Mesendoderm (in vitro differentiated cells): ENCODE data around the gene RNF207.

Source experiments
- DNase-seq: peaks from one replicate; pipeline ENCODE4 v3.0.0; 2013
- H2AK5ac ChIP-seq: 2 replicates; pipeline ENCODE4 v1.6.1; 2013; ENCODE audit warnings: low read length, inconsistent platforms
- H2BK120ac ChIP-seq: 2 replicates; pipeline ENCODE4 v1.6.1; 2013; ENCODE audit warnings: low read depth, mild to moderate bottlenecking, low read length, moderate library complexity, mixed read lengths
- H2BK15ac ChIP-seq: replicated peaks from 2 replicates; pipeline ENCODE4 v1.6.1; 2013; ENCODE audit warnings: low read depth, mild to moderate bottlenecking, moderate library complexity
- H2BK5ac ChIP-seq: 2 replicates; pipeline ENCODE4 v1.6.1; 2013; ENCODE audit warnings: low read length, inconsistent platforms
- H3K18ac ChIP-seq: 2 replicates; pipeline ENCODE4 v1.6.1; 2013; ENCODE audit warnings: mild to moderate bottlenecking, low read length, mixed read lengths
- H3K23ac ChIP-seq: one replicate; pipeline ENCODE4 v1.6.1; 2013; ENCODE audit warnings: low read length
- H3K27ac ChIP-seq: 2 replicates; pipeline ENCODE4 v1.5.1; 2013; ENCODE audit warnings: low read depth, mild to moderate bottlenecking, inconsistent platforms, low read length, moderate library complexity
- H3K27me3 ChIP-seq: 2 replicates; pipeline ENCODE4 v1.6.1; 2013; ENCODE audit warnings: low read length, control low read depth, mild to moderate bottlenecking, inconsistent platforms; ENCODE audit not compliant: insufficient read depth, poor library complexity
- H3K36me3 ChIP-seq: 2 replicates; pipeline ENCODE4 v1.6.1; 2013; ENCODE audit warnings: low read length, inconsistent platforms; ENCODE audit not compliant: control insufficient read depth, insufficient read depth
- H3K4ac ChIP-seq: one replicate; pipeline ENCODE4 v1.6.1; 2013; ENCODE audit warnings: low read depth, mild to moderate bottlenecking, low read length, moderate library complexity
- H3K4me1 ChIP-seq: 2 replicates; pipeline ENCODE4 v1.6.1; 2013; ENCODE audit warnings: low read depth, low read length, inconsistent platforms; ENCODE audit not compliant: control insufficient read depth
- H3K4me2 ChIP-seq: 2 replicates; pipeline ENCODE4 v1.6.1; 2013; ENCODE audit warnings: low read length
- H3K4me3 ChIP-seq: 2 replicates; pipeline ENCODE4 v1.5.1; 2013; ENCODE audit warnings: mild to moderate bottlenecking, low read length
- H3K56ac ChIP-seq: one replicate; pipeline ENCODE4 v1.6.1; 2013; ENCODE audit warnings: low read length
- H3K79me1 ChIP-seq: 2 replicates; pipeline ENCODE4 v1.6.1; 2013; ENCODE audit warnings: low read length, inconsistent platforms
- H3K79me2 ChIP-seq: 2 replicates; pipeline ENCODE4 v1.6.1; 2013; ENCODE audit warnings: mild to moderate bottlenecking, low read length; ENCODE audit not compliant: control insufficient read depth, insufficient read depth
- H3K9ac ChIP-seq: 2 replicates; pipeline ENCODE4 v1.6.1; 2013; ENCODE audit warnings: low read length, inconsistent platforms
- H4K5ac ChIP-seq: one replicate; pipeline ENCODE4 v1.6.1; 2013; ENCODE audit warnings: low read length
- H4K8ac ChIP-seq: one replicate; pipeline ENCODE4 v1.6.1; 2013; ENCODE audit warnings: low read depth, mild to moderate bottlenecking, control low read depth, low read length, moderate library complexity
- WGBS: extraction: QIAGEN DNeasy Blood & Tissue Kit; methylation state at CpG from one replicate; pipeline ENCODE4 v1.1.7; 2013; ENCODE audit warnings: low lambda C conversion rate, missing lambda C conversion rate; ENCODE audit not compliant: insufficient coverage; ENCODE audit errors: extremely low coverage; 5-methylcytosine and 5-hydroxymethylcytosine counted together

RNF207 gene

DNA sequence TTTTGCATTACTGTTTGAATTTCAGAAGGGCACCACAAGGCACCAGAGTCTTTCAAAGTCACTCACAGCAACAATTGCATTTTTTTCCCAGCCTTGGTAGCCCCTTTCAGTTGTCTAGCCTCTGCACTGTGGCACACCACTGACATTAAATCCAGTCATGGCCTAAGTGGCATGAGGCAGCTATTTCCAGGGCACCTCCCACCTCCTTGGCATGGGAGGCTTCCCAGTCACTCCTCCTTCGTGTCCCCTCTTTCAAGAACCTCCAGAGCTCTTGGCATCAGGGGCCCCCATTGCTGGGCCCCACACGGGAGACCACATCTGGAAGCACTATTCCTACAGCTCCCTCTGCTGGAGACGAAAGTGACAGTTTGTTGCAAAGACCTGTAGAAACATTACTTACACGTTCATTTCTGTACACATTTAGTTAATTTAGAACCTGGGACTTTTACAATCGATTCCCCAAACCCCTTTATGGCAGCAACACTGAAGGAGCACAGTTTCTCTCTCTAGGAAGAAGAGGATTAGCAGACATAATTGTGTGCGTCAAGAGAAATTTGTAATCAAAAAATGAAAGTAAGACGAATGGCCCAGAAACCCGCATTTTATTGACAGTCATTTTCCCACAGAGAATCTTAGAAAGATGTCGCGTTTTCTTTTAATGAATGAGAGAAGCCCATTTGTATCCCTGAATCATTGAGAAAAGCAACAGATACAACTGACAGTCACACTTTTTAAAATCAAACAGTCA, 20.1 kb upstream of the RNF207 start:
- peak; percentile 68 for DNase-seq
- no peak overlapping the region for H4K8ac ChIP-seq
- H2BK5ac ChIP-seq = no peak overlapping the region
- H3K79me2 ChIP-seq = peaks cover 24% of the 10 kb centered on the region
- no peak overlapping the region for H2BK120ac ChIP-seq
- no peak overlapping the region for H3K4me3 ChIP-seq
- no peak overlapping the region for H3K56ac ChIP-seq
- WGBS = no CpG with 5 or more reads among the region's 10 CpGs
- H3K23ac ChIP-seq = no peak overlapping the region
- H3K4ac ChIP-seq = no peak overlapping the region
- peak overlapping the region; percentile 17 for H3K9ac ChIP-seq
- peaks cover 2% of the 10 kb centered on the region for H3K4me1 ChIP-seq
- peaks cover 4% of the 10 kb centered on the region for H3K36me3 ChIP-seq
- H3K27ac ChIP-seq = no peak overlapping the region
- peaks cover 4% of the 10 kb centered on the region for H3K79me1 ChIP-seq
- H2BK15ac ChIP-seq = no peak overlapping the region
- no peak overlapping the region for H3K4me2 ChIP-seq
- H3K27me3 ChIP-seq = peaks cover 4% of the 10 kb centered on the region
- no peak overlapping the region for H2AK5ac ChIP-seq
- H4K5ac ChIP-seq = no peak overlapping the region
- no peak overlapping the region for H3K18ac ChIP-seq

DNA sequence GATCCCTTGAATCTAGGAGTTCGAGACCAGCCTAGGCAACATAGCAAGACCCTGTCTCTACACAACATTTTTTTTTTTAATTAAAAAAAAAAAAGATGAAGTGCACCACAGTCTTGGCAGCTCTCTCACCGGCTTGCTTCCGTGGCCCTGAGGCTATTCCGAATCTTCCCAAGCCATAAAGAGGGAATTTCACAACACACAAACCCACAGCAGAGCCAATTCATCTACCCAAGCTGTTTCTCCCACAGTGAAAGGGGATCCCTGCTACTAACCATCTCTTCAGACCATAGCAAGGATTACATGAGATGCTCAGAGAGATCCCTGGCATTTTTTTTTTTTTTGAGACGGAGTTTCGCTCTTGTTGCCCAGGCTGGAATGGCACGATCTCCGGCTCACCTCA, 17.5 kb upstream of the RNF207 start:
- H2AK5ac ChIP-seq = no peak overlapping the region
- no peak overlapping the region for H2BK120ac ChIP-seq
- peaks cover 4% of the 10 kb centered on the region for H3K79me1 ChIP-seq
- no peak for DNase-seq
- H3K79me2 ChIP-seq = peaks cover 33% of the 10 kb centered on the region
- H3K23ac ChIP-seq = no peak overlapping the region
- H3K27ac ChIP-seq = no peak overlapping the region
- H3K9ac ChIP-seq = no peak overlapping the region
- H2BK5ac ChIP-seq = no peak overlapping the region
- no peak overlapping the region for H3K4ac ChIP-seq
- H3K36me3 ChIP-seq = peaks cover 7% of the 10 kb centered on the region
- no peak overlapping the region for H3K4me3 ChIP-seq
- H3K4me1 ChIP-seq = peaks cover 2% of the 10 kb centered on the region
- WGBS = no CpG with 5 or more reads among the region's 8 CpGs
- no peak overlapping the region for H3K18ac ChIP-seq
- no peak overlapping the region for H3K56ac ChIP-seq
- no peak overlapping the region for H4K5ac ChIP-seq
- no peak overlapping the region for H2BK15ac ChIP-seq
- no peaks in the 10 kb centered on the region for H3K27me3 ChIP-seq
- no peak overlapping the region for H4K8ac ChIP-seq
- H3K4me2 ChIP-seq = no peak overlapping the region

DNA sequence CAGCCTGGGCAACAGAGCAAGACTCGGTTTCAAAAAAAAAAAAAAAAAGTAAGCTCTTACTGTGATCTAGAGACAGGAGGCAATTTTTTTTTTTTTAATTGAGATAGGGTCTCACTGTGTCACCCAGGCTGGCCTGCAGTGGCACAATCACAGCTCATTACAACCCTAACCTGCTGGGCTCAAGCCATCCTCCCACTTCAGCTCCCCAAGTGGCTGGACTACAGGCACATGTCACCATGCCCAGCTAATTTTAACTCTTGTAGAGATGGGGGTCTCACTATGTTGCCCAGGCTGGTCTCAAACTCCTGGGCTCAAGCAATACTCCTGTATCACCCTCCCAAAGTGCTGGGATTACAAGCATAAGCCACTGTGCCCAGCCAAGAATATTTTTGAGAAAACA, 14.0 kb upstream of the RNF207 start:
- no CpG with 5 or more reads among the region's 1 CpG for WGBS
- no peak overlapping the region for H3K4ac ChIP-seq

DNA sequence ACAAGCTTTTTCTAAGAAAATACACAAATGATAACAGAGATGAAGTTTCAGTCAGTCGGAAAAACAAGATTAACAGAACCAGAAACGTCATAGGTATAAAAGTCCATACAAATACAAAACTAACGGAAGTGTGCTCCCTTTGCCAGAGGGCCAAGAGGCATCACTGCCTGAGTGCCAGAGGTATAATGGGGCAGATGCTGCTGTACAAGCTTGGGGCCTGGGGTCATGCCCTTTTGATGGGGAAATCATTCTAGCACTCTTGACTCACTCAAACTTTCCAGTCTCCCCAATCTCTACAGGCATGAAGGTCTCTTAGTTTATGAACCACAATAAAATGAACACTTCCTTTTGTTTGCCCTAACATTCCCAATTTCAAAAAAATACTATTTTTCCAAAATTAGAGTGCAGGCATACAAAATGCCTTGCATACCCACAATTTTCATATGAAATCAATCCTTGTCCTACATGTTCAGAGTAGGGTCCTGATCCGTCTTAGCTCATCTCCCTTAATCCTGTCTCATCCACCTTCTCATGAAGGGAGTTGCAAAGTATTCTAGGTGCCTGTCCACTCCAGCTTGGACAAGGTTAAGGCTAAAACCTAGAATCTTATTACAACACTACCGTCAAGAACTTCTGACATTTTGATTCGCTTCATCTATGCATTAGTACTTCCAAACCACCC, 8.0 kb upstream of the RNF207 start:
- H3K4me1 ChIP-seq = peaks cover 8% of the 10 kb centered on the region
- no peak overlapping the region for H3K18ac ChIP-seq
- H3K4ac ChIP-seq = no peak overlapping the region
- H3K27ac ChIP-seq = no peak overlapping the region
- H3K27me3 ChIP-seq = no peaks in the 10 kb centered on the region
- peak overlapping the region; percentile 96 for H3K4me2 ChIP-seq
- H3K4me3 ChIP-seq = peak overlapping the region; percentile 95
- DNase-seq = no peak
- no peak overlapping the region for H3K23ac ChIP-seq
- H3K79me1 ChIP-seq = peaks cover 9% of the 10 kb centered on the region
- H3K9ac ChIP-seq = peak overlapping the region; percentile 94
- H2BK15ac ChIP-seq = no peak overlapping the region
- no CpG with 5 or more reads among the region's 6 CpGs for WGBS
- peak overlapping the region; percentile 87 for H3K56ac ChIP-seq
- H4K5ac ChIP-seq = no peak overlapping the region
- no peak overlapping the region for H2AK5ac ChIP-seq
- peaks cover 49% of the 10 kb centered on the region for H3K79me2 ChIP-seq
- H2BK120ac ChIP-seq = no peak overlapping the region
- no peak overlapping the region for H4K8ac ChIP-seq
- H2BK5ac ChIP-seq = no peak overlapping the region
- H3K36me3 ChIP-seq = peaks cover 8% of the 10 kb centered on the region

More for the DNA sequence above, 14.0 kb upstream of the RNF207 start:
- H3K18ac ChIP-seq = no peak overlapping the region
- no peak overlapping the region for H3K27ac ChIP-seq
- no peak overlapping the region for H2AK5ac ChIP-seq
- no peaks in the 10 kb centered on the region for H3K27me3 ChIP-seq
- H3K4me3 ChIP-seq = no peak overlapping the region
- peaks cover 7% of the 10 kb centered on the region for H3K79me1 ChIP-seq
- no peak overlapping the region for H3K56ac ChIP-seq
- no peak overlapping the region for H4K8ac ChIP-seq
- peaks cover 12% of the 10 kb centered on the region for H3K36me3 ChIP-seq
- no peak overlapping the region for H3K4me2 ChIP-seq
- no peak for DNase-seq
- no peaks in the 10 kb centered on the region for H3K4me1 ChIP-seq
- H2BK120ac ChIP-seq = no peak overlapping the region
- H3K79me2 ChIP-seq = peaks cover 57% of the 10 kb centered on the region
- no peak overlapping the region for H2BK15ac ChIP-seq
- no peak overlapping the region for H2BK5ac ChIP-seq
- H3K9ac ChIP-seq = no peak overlapping the region
- H4K5ac ChIP-seq = no peak overlapping the region
- H3K23ac ChIP-seq = no peak overlapping the region

DNA sequence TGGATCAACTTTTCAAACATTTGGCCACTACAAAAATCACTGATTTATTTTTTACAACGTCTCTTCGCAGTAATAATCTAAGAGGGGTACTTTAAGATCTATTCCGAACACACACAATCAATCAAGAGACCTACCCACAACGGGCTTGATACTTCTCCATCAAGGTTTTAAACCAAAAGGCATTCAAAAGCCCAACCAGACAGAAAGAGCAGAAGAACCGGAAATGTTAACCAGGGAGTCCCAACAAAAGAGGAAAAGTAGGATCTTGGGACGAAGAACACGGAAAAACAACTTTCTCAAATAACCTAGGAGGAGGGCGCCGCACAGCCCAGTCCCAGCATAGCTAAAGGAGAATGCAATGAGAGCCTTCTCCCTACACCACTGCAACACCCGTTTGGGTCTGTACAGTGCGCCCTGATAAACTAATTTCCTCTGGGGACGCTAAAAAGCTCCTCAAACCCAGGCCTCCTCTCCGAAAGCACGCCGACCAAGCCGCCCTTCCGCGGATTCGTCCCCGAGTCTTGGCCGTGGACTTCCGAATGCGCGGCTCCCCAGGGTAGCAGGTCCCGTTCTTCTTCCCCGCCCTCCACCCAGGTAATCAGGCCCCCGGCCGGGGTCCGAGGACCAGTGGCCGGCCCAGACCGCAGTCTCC, 7.1 kb upstream of the RNF207 start:
- Histone ChIP-seq H4K8ac (peak overlapping the region; percentile 88), H2BK15ac (no peak overlapping the region), H2BK5ac (no peak overlapping the region), H3K79me1 (peaks cover 9% of the 10 kb centered on the region), H3K27ac (peak overlapping the region; percentile 35), H3K23ac (peak overlapping the region; percentile 80), H2BK120ac (peak overlapping the region; percentile 69), H3K56ac (peak overlapping the region; percentile 100), H3K4me3 (peak overlapping the region; percentile 95), H3K27me3 (no peaks in the 10 kb centered on the region), H3K4me2 (peak overlapping the region; percentile 96), H3K18ac (peak overlapping the region; percentile 81), H3K4me1 (peaks cover 8% of the 10 kb centered on the region), H3K79me2 (peaks cover 45% of the 10 kb centered on the region), H2AK5ac (peak overlapping the region; percentile 37), H3K4ac (peak overlapping the region; percentile 100), H4K5ac (peak overlapping the region; percentile 77), H3K36me3 (peaks cover 7% of the 10 kb centered on the region), H3K9ac (peak overlapping the region; percentile 94)
- WGBS = no CpG with 5 or more reads among the region's 31 CpGs
- no peak for DNase-seq
